Duodenal mucosa (tissue), 2 donors: ENCODE results near the gene NUP133.

Experiments
- H3K27ac ChIP-seq: one replicate; pipeline ENCODE4 v1.7.0; 2013; ENCODE audit warnings: low read depth, low read length
- H3K27me3 ChIP-seq, 2 donors: one replicate each; pipeline ENCODE4 v1.7.0; 2013; ENCODE audit warnings: low read length in 2 of 2, control low read depth in 1 of 2; ENCODE audit not compliant: insufficient read depth in 2 of 2, control insufficient read depth in 1 of 2
- H3K36me3 ChIP-seq, 2 donors: one replicate each; pipeline ENCODE4 v1.7.0; 2013; ENCODE audit warnings: low read length in 2 of 2, control low read depth in 1 of 2; ENCODE audit not compliant: insufficient read depth in 2 of 2, control insufficient read depth in 1 of 2
- H3K4me1 ChIP-seq, 2 donors: one replicate each; pipeline ENCODE4 v1.7.0; 2013; ENCODE audit warnings: low read length in 2 of 2, control low read depth in 1 of 2; ENCODE audit not compliant: insufficient read depth in 2 of 2, control insufficient read depth in 1 of 2
- H3K4me3 ChIP-seq, 2 donors: one replicate each; pipeline ENCODE4 v1.7.0; 2013; ENCODE audit warnings: low read length in 2 of 2, low read depth in 1 of 2
- H3K9ac ChIP-seq, 2 donors: one replicate each; pipeline ENCODE4 v1.7.0; 2013; ENCODE audit warnings: low read length in 2 of 2, low read depth in 1 of 2
- H3K9me3 ChIP-seq, 2 donors: one replicate each; pipeline ENCODE4 v1.7.0; 2013; ENCODE audit warnings: low read length in 2 of 2, control low read depth in 1 of 2; ENCODE audit not compliant: control insufficient read depth in 1 of 2

The NUP133 gene

GRCh38 chr1:229437443-229437842, 70.7 kb downstream of the NUP133 start:
- H3K27me3 ChIP-seq = peaks cover 24 to 42% of the 10 kb centered on the region in 2 donors
- peaks cover 6 to 19% of the 10 kb centered on the region in 2 donors for H3K36me3 ChIP-seq
- H3K4me1 ChIP-seq = no peaks in the 10 kb centered on the region
- H3K4me3 ChIP-seq = no peak overlapping the region
- no peaks in the 10 kb centered on the region for H3K9me3 ChIP-seq
- H3K9ac ChIP-seq = no peak overlapping the region
- no peak overlapping the region for H3K27ac ChIP-seq

GRCh38 chr1:229436201-229436600, 71.9 kb downstream of the NUP133 start:
- no peaks in the 10 kb centered on the region for H3K9me3 ChIP-seq
- H3K4me3 ChIP-seq = no peak overlapping the region
- H3K27ac ChIP-seq = no peak overlapping the region
- peaks cover 6 to 15% of the 10 kb centered on the region in 2 donors for H3K36me3 ChIP-seq
- H3K9ac ChIP-seq = no peak overlapping the region
- H3K4me1 ChIP-seq = peaks cover under 1 to 5% of the 10 kb centered on the region in 2 donors
- H3K27me3 ChIP-seq = peaks cover 34 to 54% of the 10 kb centered on the region in 2 donors

GRCh38 chr1:229434641-229435051, 73.5 kb downstream of the NUP133 start:
- H3K4me3 ChIP-seq = no peak overlapping the region
- peaks cover 5 to 8% of the 10 kb centered on the region in 2 donors for H3K4me1 ChIP-seq
- no peaks in the 10 kb centered on the region for H3K9me3 ChIP-seq
- no peak overlapping the region for H3K27ac ChIP-seq
- H3K27me3 ChIP-seq = peaks cover 46 to 68% of the 10 kb centered on the region in 2 donors
- H3K9ac ChIP-seq = no peak overlapping the region
- peaks cover 0 to 1% of the 10 kb centered on the region in 2 donors for H3K36me3 ChIP-seq

GRCh38 chr1:229434005-229434640, 74.0 kb downstream of the NUP133 start, which contains the start of gene ACTA1:
Gene ACTA1, minus strand, starts transcription at chr1:229434094. Its CDS starts 979 bp downstream, at chr1:229433115.
- H3K9me3 ChIP-seq = no peaks in the 10 kb centered on the region
- peaks cover 46 to 68% of the 10 kb centered on the region in 2 donors for H3K27me3 ChIP-seq
- no peak within 1 kb of the TSS for H3K9ac ChIP-seq
- H3K4me1 ChIP-seq = peaks cover 5 to 8% of the 10 kb centered on the region in 2 donors
- no peaks in the 10 kb centered on the region for H3K36me3 ChIP-seq
- H3K4me3 ChIP-seq = no peak within 1 kb of the TSS
- H3K27ac ChIP-seq = no peak within 1 kb of the TSS

- Histone ChIP-seq H3K4me3 (no peak overlapping the region), H3K4me1 (peaks cover 5 to 8% of the 10 kb centered on the region in 2 donors), H3K9me3 (no peaks in the 10 kb centered on the region), H3K27me3 (peaks cover 46 to 68% of the 10 kb centered on the region in 2 donors), H3K36me3 (no peaks in the 10 kb centered on the region), H3K27ac (no peak overlapping the region), H3K9ac (no peak overlapping the region)
Observed at GRCh38 chr1:229433364-229434004, 74.7 kb downstream of the NUP133 start.

- no peak overlapping the region for H3K9ac ChIP-seq
- peaks cover 5 to 8% of the 10 kb centered on the region in 2 donors for H3K4me1 ChIP-seq
- no peaks in the 10 kb centered on the region for H3K9me3 ChIP-seq
- peaks cover 46 to 68% of the 10 kb centered on the region in 2 donors for H3K27me3 ChIP-seq
- no peak overlapping the region for H3K4me3 ChIP-seq
- H3K27ac ChIP-seq = no peak overlapping the region
- H3K36me3 ChIP-seq = no peaks in the 10 kb centered on the region
Observed at GRCh38 chr1:229432905-229433304, 75.2 kb downstream of the NUP133 start.

GRCh38 chr1:229432116-229432461, 76.1 kb downstream of the NUP133 start:
- Histone ChIP-seq H3K27me3 (peaks cover 46 to 68% of the 10 kb centered on the region in 2 donors), H3K27ac (no peak overlapping the region), H3K4me1 (peaks cover 5 to 8% of the 10 kb centered on the region in 2 donors), H3K9me3 (no peaks in the 10 kb centered on the region), H3K4me3 (no peak overlapping the region), H3K36me3 (no peaks in the 10 kb centered on the region), H3K9ac (no peak overlapping the region)

GRCh38 chr1:229431284-229432115, 76.6 kb downstream of the NUP133 start:
- no peak overlapping the region for H3K9ac ChIP-seq
- peak overlapping the region in 1 of 2 donors; percentile 13 for H3K4me3 ChIP-seq
- H3K36me3 ChIP-seq = no peaks in the 10 kb centered on the region
- peaks cover 5 to 8% of the 10 kb centered on the region in 2 donors for H3K4me1 ChIP-seq
- no peaks in the 10 kb centered on the region for H3K9me3 ChIP-seq
- no peak overlapping the region for H3K27ac ChIP-seq
- H3K27me3 ChIP-seq = peaks cover 46 to 66% of the 10 kb centered on the region in 2 donors

GRCh38 chr1:229430761-229431283, 77.3 kb downstream of the NUP133 start:
- H3K9me3 ChIP-seq = no peaks in the 10 kb centered on the region
- H3K27ac ChIP-seq = no peak overlapping the region
- peaks cover 5 to 8% of the 10 kb centered on the region in 2 donors for H3K4me1 ChIP-seq
- peak overlapping the region in 1 of 2 donors; percentile 13 for H3K4me3 ChIP-seq
- H3K9ac ChIP-seq = no peak overlapping the region
- no peaks in the 10 kb centered on the region for H3K36me3 ChIP-seq
- peaks cover 44 to 60% of the 10 kb centered on the region in 2 donors for H3K27me3 ChIP-seq
